CD14-positive monocyte (primary cell): ENCODE results near the gene ALS2. TPM values are rescaled to one million over a fixed set of nuclear protein-coding genes. Genes with fewer than 3 reads are reported as not detected.
A peak's percentile ranks its signal among the peaks of the same experiment; 100 is the strongest.

Experiments
- DNase-seq, 3 donors: peaks; one replicate each; pipeline ENCODE4 v3.0.0-alpha.2; 2011 to 2022
- H2AFZ ChIP-seq: 2 replicates; pipeline ENCODE4 v1.6.0; 2012; ENCODE audit warnings: mild to moderate bottlenecking, low read depth, low read length, inconsistent platforms; ENCODE audit not compliant: insufficient read depth, poor library complexity, severe bottlenecking
- H3K27ac ChIP-seq, 2 donors: 1 replicate in 1 of 2; 2 replicates in 1 of 2; pipeline ENCODE4 v1.5.1; 2012 to 2013; ENCODE audit warnings: low read length in 2 of 2, control low read depth in 1 of 2, inconsistent platforms in 1 of 2, low read depth in 1 of 2, mild to moderate bottlenecking in 1 of 2
- H3K27me3 ChIP-seq, 2 donors: one replicate each; pipeline versions ENCODE4 v1.6.0 to v1.6.1; 2011 to 2013; ENCODE audit warnings: low read length in 2 of 2; ENCODE audit not compliant: control insufficient read depth in 2 of 2, insufficient read depth in 2 of 2
- H3K36me3 ChIP-seq, 2 donors: replicated peaks in 1 of 2; 1 replicate in 1 of 2; 2 replicates in 1 of 2; pipeline versions ENCODE4 v1.5.1 to v1.6.1; 2012 to 2013; ENCODE audit warnings: low read length in 2 of 2, control low read depth in 1 of 2, inconsistent platforms in 1 of 2, mild to moderate bottlenecking in 1 of 2; ENCODE audit not compliant: insufficient read depth in 2 of 2, control insufficient read depth in 1 of 2
- H3K4me1 ChIP-seq, 2 donors: 1 replicate in 1 of 2; 2 replicates in 1 of 2; pipeline versions ENCODE4 v1.5.1 to v1.6.1; 2012 to 2013; ENCODE audit warnings: low read length in 2 of 2, control low read depth in 1 of 2, inconsistent platforms in 1 of 2, mild to moderate bottlenecking in 1 of 2, moderate library complexity in 1 of 2; ENCODE audit not compliant: insufficient read depth in 2 of 2, control insufficient read depth in 1 of 2
- H3K4me2 ChIP-seq: replicated peaks from 2 replicates; pipeline ENCODE3; 2012; ENCODE audit warnings: low read length, moderate library complexity, mild to moderate bottlenecking; ENCODE audit not compliant: poor library complexity, severe bottlenecking; ENCODE audit errors: extremely low read depth
- H3K4me3 ChIP-seq, 3 experiments: fragments of 200-600 bp in 1 of 3; sonication (generic) in 1 of 3; replicated peaks in 1 of 3; 1 replicate in 2 of 3; 2 replicates in 1 of 3; pipeline ENCODE4 v1.5.1; 2011 to 2013; ENCODE audit warnings: low read length in 3 of 3, mild to moderate bottlenecking in 3 of 3, control low read depth in 2 of 3, low read depth in 2 of 3, inconsistent platforms in 1 of 3, moderate library complexity in 1 of 3
- H3K79me2 ChIP-seq: 2 replicates; pipeline ENCODE4 v1.6.0; 2012; ENCODE audit warnings: mild to moderate bottlenecking, control low read depth, inconsistent platforms, low read length, moderate library complexity; ENCODE audit not compliant: insufficient read depth
- H3K9ac ChIP-seq: 2 replicates; pipeline ENCODE4 v1.6.0; 2017; ENCODE audit warnings: low read length, mild to moderate bottlenecking; ENCODE audit not compliant: insufficient read depth, poor library complexity, severe bottlenecking
- H3K9me3 ChIP-seq, 2 donors: replicated peaks in 1 of 2; 1 replicate in 1 of 2; 2 replicates in 1 of 2; pipeline versions ENCODE4 v1.5.1 to v1.6.1; 2012 to 2013; ENCODE audit warnings: low read length in 2 of 2, control low read depth in 1 of 2; ENCODE audit not compliant: control insufficient read depth in 1 of 2, insufficient read depth in 1 of 2
- H4K20me1 ChIP-seq: 2 replicates; pipeline ENCODE4 v1.6.0; 2012; ENCODE audit warnings: mild to moderate bottlenecking, low read length, control low read depth, moderate library complexity; ENCODE audit not compliant: insufficient read depth
- H3K27ac Mint-ChIP-seq, 7 donors: one replicate each; pipeline ENCODE4 v1.8.0; 2020; ENCODE audit warnings: mild to moderate bottlenecking in 7 of 7, mixed read lengths in 7 of 7, moderate library complexity in 6 of 7, inconsistent platforms in 2 of 7
- H3K27me3 Mint-ChIP-seq, 3 donors: one replicate each; pipeline ENCODE4 v1.8.0; 2021 to 2022; ENCODE audit warnings: low read depth in 3 of 3, mild to moderate bottlenecking in 3 of 3, mixed read lengths in 3 of 3, moderate library complexity in 3 of 3, inconsistent platforms in 1 of 3
- H3K36me3 Mint-ChIP-seq, 2 donors: one replicate each; pipeline ENCODE4 v1.8.0; 2020; ENCODE audit warnings: mixed read lengths in 2 of 2, inconsistent platforms in 1 of 2, mild to moderate bottlenecking in 1 of 2
- H3K4me1 Mint-ChIP-seq: one replicate; pipeline ENCODE4 v1.8.0; 2020; ENCODE audit warnings: mild to moderate bottlenecking, mixed read lengths
- H3K4me3 Mint-ChIP-seq, 2 donors: one replicate each; pipeline ENCODE4 v1.8.0; 2020; ENCODE audit warnings: mild to moderate bottlenecking in 2 of 2, mixed read lengths in 2 of 2, moderate library complexity in 1 of 2
- H3K9me3 Mint-ChIP-seq, 7 donors: one replicate each; pipeline ENCODE4 v1.8.0; 2020 to 2022; ENCODE audit warnings: mixed read lengths in 7 of 7, mild to moderate bottlenecking in 6 of 7, moderate library complexity in 6 of 7, inconsistent platforms in 2 of 7
- CTCF ChIP-seq: fragments of 200-600 bp; IDR thresholded peaks from one replicate; pipeline ENCODE4 v1.8.0; 2022; ENCODE audit warnings: antibody characterized with exemption, mild to moderate bottlenecking
- WGBS: methylation state at CpG from one replicate; pipeline ENCODE4 v1.1.5; 2013; ENCODE audit warnings: missing lambda C conversion rate; ENCODE audit not compliant: insufficient coverage; 5-methylcytosine and 5-hydroxymethylcytosine counted together
- intact Hi-C, 2 donors: fragments of 100-400 bp; cut with micrococcal nuclease; formaldehyde crosslinking; loops; one replicate each; pipeline versions ENCODE4 v1.15.0 to v1.15.1; 2023
- polyA plus RNA-seq, 3 donors: library from polyadenylated mRNA; depleted of rRNA in 1 of 3; unstranded in 2 of 3; stranded (reverse) in 1 of 3; fragments of 300-500 nt in 2 of 3; fragments of >200 nt in 1 of 3; fragmentation: Illumina TruSeq in 2 of 3; gene quantifications; 1 replicate in 2 of 3; 2 replicates in 1 of 3; pipeline ENCODE4 v1.2.3, GENCODE V29; 2012 to 2021
- small RNA-seq: library from RNA; depleted of rRNA; stranded (forward); fragments of <200 nt; gene quantifications from one replicate; pipeline ENCODE3, GENCODE V24; 2012; ENCODE audit warnings: low read depth; ENCODE audit not compliant: insufficient read length

Gene ALS2
- polyA plus RNA-seq, 3 donors, result 2.6 to 4.7 (median 3.1) TPM

- H3K36me3 ChIP-seq, result no peaks in the 10 kb centered on the region
- H3K4me2 ChIP-seq, result no peak overlapping the region
- no peak for DNase-seq
- no peak overlapping the region for H3K4me3 Mint-ChIP-seq
- no peak overlapping the region for H2AFZ ChIP-seq
- peaks cover 0 to 4% (median 0%) of the 10 kb centered on the region in 3 donors for H3K27me3 Mint-ChIP-seq
- no peaks in the 10 kb centered on the region for H3K9me3 Mint-ChIP-seq
- intact Hi-C loops, result no loop called here
- WGBS, result no CpG with 5 or more reads among the region's 6 CpGs
- peak overlapping the region in 1 of 7 donors; percentile 59 for H3K27ac Mint-ChIP-seq
- H3K36me3 Mint-ChIP-seq, result no peaks in the 10 kb centered on the region
- H3K4me1 ChIP-seq, result no peaks in the 10 kb centered on the region
- H3K4me3 ChIP-seq, result no peak overlapping the region
- H3K27ac ChIP-seq, result no peak overlapping the region
- TF ChIP-seq CTCF, result no peak
- no peaks in the 10 kb centered on the region for H3K27me3 ChIP-seq
- H3K79me2 ChIP-seq, result no peaks in the 10 kb centered on the region
- H3K4me1 Mint-ChIP-seq, result peaks cover 16% of the 10 kb centered on the region
- H4K20me1 ChIP-seq, result no peaks in the 10 kb centered on the region
- H3K9me3 ChIP-seq, result no peaks in the 10 kb centered on the region
- H3K9ac ChIP-seq, result no peak overlapping the region
Measured at GRCh38 chr2:201653221-201653620, 127.5 kb downstream of the ALS2 start.

Small RNA genes lying within 50 kb of the gene (small RNA-seq; reads per million reads assigned to genes)
- gene RF00019, result not detected
- not detected for gene UBE2V1P11

Other genes starting within 250 kb of the ALS2 start
- 1 to 10 TPM in 1 of 3 donors, under 1 TPM in 2; 0.33 to 1.0 (median 0.53) TPM for gene TMEM237, start 137.4 kb downstream of the ALS2 start, polyA plus RNA-seq
- gene MPP4, start 82.3 kb downstream of the ALS2 start, polyA plus RNA-seq, result under 1 TPM in 1 of 3 donors, not detected in 2; 0.04 TPM
- gene CDK15, start 25.6 kb upstream of the ALS2 start, polyA plus RNA-seq, result not detected